Activated naive CD4-positive, alpha-beta T cell treated with anti-CD3 and anti-CD28 coated beads, Interleukin-2, amount 50 U/mL, for 24 hours (primary cell): Measurements from ENCODE around the gene EMP2.

ENCODE experiments used
- H3K27ac Mint-ChIP-seq: one replicate; pipeline ENCODE4 v1.8.0; 2021; ENCODE audit warnings: mild to moderate bottlenecking, mixed read lengths
- H3K27me3 Mint-ChIP-seq: one replicate; pipeline ENCODE4 v1.8.0; 2021; ENCODE audit warnings: mixed read lengths
- H3K36me3 Mint-ChIP-seq: one replicate; pipeline ENCODE4 v1.8.0; 2021; ENCODE audit warnings: mixed read lengths
- H3K4me1 Mint-ChIP-seq: one replicate; pipeline ENCODE4 v1.8.0; 2021; ENCODE audit warnings: mixed read lengths
- H3K4me3 Mint-ChIP-seq: one replicate; pipeline ENCODE4 v1.8.0; 2021; ENCODE audit warnings: mild to moderate bottlenecking, mixed read lengths
- H3K9me3 Mint-ChIP-seq: one replicate; pipeline ENCODE4 v1.8.0; 2021; ENCODE audit warnings: mixed read lengths

EMP2 gene

GRCh38 chr16:10531582-10531981 is 48.8 kb downstream of the EMP2 start:
- H3K27me3 Mint-ChIP-seq: no peaks in the 10 kb centered on the region
- no peaks in the 10 kb centered on the region for H3K36me3 Mint-ChIP-seq
- no peak overlapping the region for H3K27ac Mint-ChIP-seq
- no peaks in the 10 kb centered on the region for H3K4me1 Mint-ChIP-seq
- no peak overlapping the region for H3K4me3 Mint-ChIP-seq
- H3K9me3 Mint-ChIP-seq: no peaks in the 10 kb centered on the region

GRCh38 chr16:10530685-10531084 is 49.7 kb downstream of the EMP2 start:
- Mint-ChIP-seq H3K4me3 (no peak overlapping the region), H3K9me3 (no peaks in the 10 kb centered on the region), H3K27me3 (no peaks in the 10 kb centered on the region), H3K27ac (no peak overlapping the region), H3K4me1 (no peaks in the 10 kb centered on the region), H3K36me3 (no peaks in the 10 kb centered on the region)

GRCh38 chr16:10529895-10530669 is 50.3 kb downstream of the EMP2 start:
- Mint-ChIP-seq H3K27me3 (no peaks in the 10 kb centered on the region), H3K36me3 (no peaks in the 10 kb centered on the region), H3K9me3 (no peaks in the 10 kb centered on the region), H3K4me1 (no peaks in the 10 kb centered on the region), H3K4me3 (no peak overlapping the region), H3K27ac (no peak overlapping the region)

GRCh38 chr16:10528635-10529034 is 51.8 kb downstream of the EMP2 start:
- no peaks in the 10 kb centered on the region for H3K4me1 Mint-ChIP-seq
- no peaks in the 10 kb centered on the region for H3K27me3 Mint-ChIP-seq
- no peaks in the 10 kb centered on the region for H3K9me3 Mint-ChIP-seq
- H3K4me3 Mint-ChIP-seq: no peak overlapping the region
- no peaks in the 10 kb centered on the region for H3K36me3 Mint-ChIP-seq
- no peak overlapping the region for H3K27ac Mint-ChIP-seq

GRCh38 chr16:10526962-10527361 is 53.4 kb downstream of the EMP2 start:
- H3K27ac Mint-ChIP-seq: no peak overlapping the region
- H3K27me3 Mint-ChIP-seq: no peaks in the 10 kb centered on the region

GRCh38 chr16:10525214-10525825 is 55.1 kb downstream of the EMP2 start:
- H3K36me3 Mint-ChIP-seq: no peaks in the 10 kb centered on the region
- H3K27me3 Mint-ChIP-seq: peaks cover 3% of the 10 kb centered on the region
- no peaks in the 10 kb centered on the region for H3K9me3 Mint-ChIP-seq
- H3K4me3 Mint-ChIP-seq: no peak overlapping the region
- no peaks in the 10 kb centered on the region for H3K4me1 Mint-ChIP-seq
- H3K27ac Mint-ChIP-seq: no peak overlapping the region

More at GRCh38 chr16:10526962-10527361, 53.4 kb downstream of the EMP2 start:
- H3K36me3 Mint-ChIP-seq: no peaks in the 10 kb centered on the region
- no peaks in the 10 kb centered on the region for H3K4me1 Mint-ChIP-seq
- H3K4me3 Mint-ChIP-seq: no peak overlapping the region
- H3K9me3 Mint-ChIP-seq: no peaks in the 10 kb centered on the region

GRCh38 chr16:10522966-10523365 is 57.4 kb downstream of the EMP2 start:
- H3K36me3 Mint-ChIP-seq: no peaks in the 10 kb centered on the region
- no peaks in the 10 kb centered on the region for H3K4me1 Mint-ChIP-seq
- H3K27me3 Mint-ChIP-seq: peaks cover 3% of the 10 kb centered on the region
- no peak overlapping the region for H3K4me3 Mint-ChIP-seq
- no peak overlapping the region for H3K27ac Mint-ChIP-seq
- no peaks in the 10 kb centered on the region for H3K9me3 Mint-ChIP-seq

GRCh38 chr16:10521681-10522274 is 58.6 kb downstream of the EMP2 start:
- Mint-ChIP-seq H3K4me3 (no peak overlapping the region), H3K9me3 (no peaks in the 10 kb centered on the region), H3K27ac (no peak overlapping the region), H3K4me1 (no peaks in the 10 kb centered on the region), H3K36me3 (no peaks in the 10 kb centered on the region), H3K27me3 (peaks cover 3% of the 10 kb centered on the region)

- H3K4me1 Mint-ChIP-seq: no peaks in the 10 kb centered on the region
- no peaks in the 10 kb centered on the region for H3K9me3 Mint-ChIP-seq
- peaks cover 3% of the 10 kb centered on the region for H3K27me3 Mint-ChIP-seq
- no peaks in the 10 kb centered on the region for H3K36me3 Mint-ChIP-seq
- no peak overlapping the region for H3K27ac Mint-ChIP-seq
- no peak overlapping the region for H3K4me3 Mint-ChIP-seq
These were observed 59.4 kb downstream of the EMP2 start for GRCh38 chr16:10520869-10521578.

- Mint-ChIP-seq H3K4me1 (no peaks in the 10 kb centered on the region), H3K4me3 (no peak overlapping the region), H3K27ac (no peak overlapping the region), H3K27me3 (peaks cover 3% of the 10 kb centered on the region), H3K36me3 (no peaks in the 10 kb centered on the region), H3K9me3 (no peaks in the 10 kb centered on the region)
These were observed 60.2 kb downstream of the EMP2 start for GRCh38 chr16:10519929-10520868.

GRCh38 chr16:10519297-10519696 is 61.1 kb downstream of the EMP2 start:
- Mint-ChIP-seq H3K4me1 (peaks cover 5% of the 10 kb centered on the region), H3K9me3 (no peaks in the 10 kb centered on the region), H3K4me3 (no peak overlapping the region), H3K36me3 (no peaks in the 10 kb centered on the region), H3K27me3 (peaks cover 3% of the 10 kb centered on the region), H3K27ac (no peak overlapping the region)

- Mint-ChIP-seq H3K9me3 (no peaks in the 10 kb centered on the region), H3K36me3 (no peaks in the 10 kb centered on the region), H3K27ac (no peak overlapping the region), H3K4me3 (no peak overlapping the region), H3K4me1 (peaks cover 5% of the 10 kb centered on the region), H3K27me3 (peaks cover 3% of the 10 kb centered on the region)
These were observed 61.8 kb downstream of the EMP2 start for GRCh38 chr16:10518479-10519041.

- Mint-ChIP-seq H3K27ac (no peak overlapping the region), H3K4me1 (peaks cover 5% of the 10 kb centered on the region), H3K27me3 (peaks cover 3% of the 10 kb centered on the region), H3K9me3 (no peaks in the 10 kb centered on the region), H3K4me3 (no peak overlapping the region), H3K36me3 (no peaks in the 10 kb centered on the region)
These were observed 62.5 kb downstream of the EMP2 start for GRCh38 chr16:10517868-10518267.

- Mint-ChIP-seq H3K27me3 (no peaks in the 10 kb centered on the region), H3K27ac (no peak overlapping the region), H3K4me1 (peaks cover 8% of the 10 kb centered on the region), H3K36me3 (no peaks in the 10 kb centered on the region), H3K9me3 (no peaks in the 10 kb centered on the region), H3K4me3 (no peak overlapping the region)
These were observed 65.9 kb downstream of the EMP2 start for GRCh38 chr16:10514369-10515055.
